ENCODE data around the gene SMTN.
"Not testable (repeated sequence)": the region's sequence is repeated elsewhere in the genome, so short reads cannot be mapped to it uniquely, and the experiment has no call there.

SMTN gene

GRCh38 chr22:31069691-31070314 is 11.3 kb upstream of the SMTN start:
- intact Hi-C loops (cut with DNase I); DNase-seq: not testable (repeated sequence)

- DNase-seq; intact Hi-C loops (cut with DNase I): not testable (repeated sequence)
These were observed 8.0 kb upstream of the SMTN start for GRCh38 chr22:31073125-31073524.

DNA sequence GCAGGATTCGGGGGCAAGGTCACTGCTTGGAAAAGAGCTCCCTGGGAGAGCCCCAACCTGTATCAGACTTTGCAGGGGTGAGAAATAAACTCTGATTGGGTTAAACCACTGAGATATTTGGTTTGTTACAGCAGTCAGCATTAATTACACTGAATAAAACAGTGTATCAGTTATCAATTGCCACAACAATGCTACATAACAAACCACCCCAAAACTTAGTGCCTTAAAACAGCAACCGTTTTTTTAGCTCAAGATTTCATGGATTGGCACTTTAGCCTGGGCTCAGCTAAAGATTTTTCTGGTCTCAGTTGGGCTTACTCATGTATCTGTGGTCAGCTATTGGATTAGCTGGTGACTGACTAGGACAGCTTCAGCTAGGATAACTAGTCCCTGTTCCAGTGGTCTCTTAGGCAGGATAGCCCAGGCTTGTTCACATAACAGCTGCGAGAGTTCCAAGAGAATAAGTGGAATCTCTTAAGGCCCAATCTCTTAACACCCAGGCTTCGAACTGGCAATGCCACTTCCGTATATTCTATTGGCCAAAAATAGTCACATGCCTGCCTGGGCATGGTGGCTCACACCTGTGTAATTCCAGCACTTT is 7.5 kb upstream of the SMTN start:
- DNase-seq; intact Hi-C loops (cut with DNase I): not testable (repeated sequence)

GRCh38 chr22:31075961-31076360 is 5.2 kb upstream of the SMTN start:
- intact Hi-C loops (cut with DNase I), result no loop called here
- peak in 1 of 10 donors; percentile 36 for DNase-seq

- intact Hi-C loops (cut with DNase I), result no loop called here
- DNase-seq, result peak in 1 of 10 donors; percentile 62
These were observed 3.4 kb upstream of the SMTN start for GRCh38 chr22:31077681-31078080.

DNA sequence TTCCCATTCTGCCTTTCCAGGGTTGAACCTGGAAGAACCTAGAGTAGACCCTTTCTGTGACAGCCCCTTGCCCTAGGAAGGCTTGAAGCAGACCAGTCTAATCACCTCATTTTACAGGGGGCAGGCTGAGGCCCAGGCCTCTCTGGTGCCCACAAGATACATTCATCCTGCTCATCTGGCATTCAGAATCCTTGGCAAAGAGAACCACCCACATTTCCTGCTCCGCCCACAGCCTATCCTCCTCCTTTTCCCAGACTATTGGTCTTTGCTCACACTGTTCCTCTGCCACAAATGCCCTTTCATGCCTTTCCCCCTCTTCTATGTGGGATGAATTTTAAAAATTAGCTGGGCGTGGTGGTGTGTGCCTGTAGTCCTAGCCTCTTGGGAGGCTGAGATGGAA is 2.7 kb upstream of the SMTN start:
- DNase-seq; intact Hi-C loops (cut with DNase I): not testable (repeated sequence)

GRCh38 chr22:31079095-31079642 is 1.9 kb upstream of the SMTN start:
- peak in 1 of 10 donors; percentile 26 for DNase-seq
- intact Hi-C loops (cut with DNase I), result no loop called here

GRCh38 chr22:31080164-31080847 is 812 bp upstream of the SMTN start:
- intact Hi-C loops (cut with DNase I), result loop anchor here (10.0 kb wide), 1 partner anchor 154 kb away; no protein-coding TSS in a partner anchor

GRCh38 chr22:31081963-31082605 is 966 bp downstream of the SMTN start:
- intact Hi-C loops (cut with DNase I), result loop anchor here (10.0 kb wide), 1 partner anchor 153 kb away; no protein-coding TSS in a partner anchor
- DNase-seq, result peak in 1 of 10 donors; percentile 34

More at GRCh38 chr22:31080164-31080847, 812 bp upstream of the SMTN start:
- DNase-seq, result peak in 1 of 10 donors; percentile 36

DNA sequence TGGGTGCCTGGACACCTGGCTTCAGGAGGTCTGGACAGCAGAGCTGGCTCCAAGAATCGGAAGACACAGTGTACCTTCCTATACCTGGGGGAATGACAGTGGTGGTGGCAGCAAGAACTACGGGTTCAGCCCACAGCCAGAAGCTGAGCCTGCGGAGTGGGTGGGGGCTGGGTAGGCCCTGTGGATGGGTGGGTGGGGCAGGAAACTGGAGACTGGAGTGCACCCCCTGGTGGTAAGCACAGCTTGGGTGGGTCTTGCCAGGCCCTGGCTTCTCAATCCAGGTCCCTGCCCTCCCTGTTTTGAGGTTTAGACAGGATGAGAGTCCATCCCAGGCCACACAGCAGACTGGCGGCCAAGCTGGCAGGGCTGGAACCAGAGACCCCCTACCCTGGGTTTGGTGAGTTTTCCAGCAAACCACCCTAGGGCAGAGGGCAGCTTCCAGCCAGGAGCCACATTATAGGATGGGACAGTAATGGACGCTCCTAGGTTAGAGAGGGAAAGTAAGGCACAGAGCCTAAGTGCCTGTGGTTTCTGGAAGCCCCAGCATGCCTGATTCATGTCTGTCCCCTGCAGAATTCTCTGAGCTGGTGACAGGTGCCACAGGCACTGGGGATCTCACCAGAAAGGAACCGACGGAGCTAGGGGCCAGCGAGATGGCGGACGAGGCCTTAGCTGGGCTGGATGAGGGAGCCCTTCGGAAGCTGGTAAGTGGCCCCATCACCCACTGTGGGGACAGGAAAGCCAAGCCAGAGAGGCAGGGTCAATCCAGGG is 1.7 kb downstream of the SMTN start:
- intact Hi-C loops (cut with DNase I), result loop anchor here (10.0 kb wide), 1 partner anchor 152 kb away; no protein-coding TSS in a partner anchor
- peak in 1 of 10 donors; percentile 67 for DNase-seq

- intact Hi-C loops (cut with DNase I), result loop anchor here (10.0 kb wide), 1 partner anchor 151 kb away; no protein-coding TSS in a partner anchor
- DNase-seq, result peak in 1 of 10 donors; percentile 75
These were observed 2.3 kb downstream of the SMTN start for GRCh38 chr22:31083377-31083768.

DNA sequence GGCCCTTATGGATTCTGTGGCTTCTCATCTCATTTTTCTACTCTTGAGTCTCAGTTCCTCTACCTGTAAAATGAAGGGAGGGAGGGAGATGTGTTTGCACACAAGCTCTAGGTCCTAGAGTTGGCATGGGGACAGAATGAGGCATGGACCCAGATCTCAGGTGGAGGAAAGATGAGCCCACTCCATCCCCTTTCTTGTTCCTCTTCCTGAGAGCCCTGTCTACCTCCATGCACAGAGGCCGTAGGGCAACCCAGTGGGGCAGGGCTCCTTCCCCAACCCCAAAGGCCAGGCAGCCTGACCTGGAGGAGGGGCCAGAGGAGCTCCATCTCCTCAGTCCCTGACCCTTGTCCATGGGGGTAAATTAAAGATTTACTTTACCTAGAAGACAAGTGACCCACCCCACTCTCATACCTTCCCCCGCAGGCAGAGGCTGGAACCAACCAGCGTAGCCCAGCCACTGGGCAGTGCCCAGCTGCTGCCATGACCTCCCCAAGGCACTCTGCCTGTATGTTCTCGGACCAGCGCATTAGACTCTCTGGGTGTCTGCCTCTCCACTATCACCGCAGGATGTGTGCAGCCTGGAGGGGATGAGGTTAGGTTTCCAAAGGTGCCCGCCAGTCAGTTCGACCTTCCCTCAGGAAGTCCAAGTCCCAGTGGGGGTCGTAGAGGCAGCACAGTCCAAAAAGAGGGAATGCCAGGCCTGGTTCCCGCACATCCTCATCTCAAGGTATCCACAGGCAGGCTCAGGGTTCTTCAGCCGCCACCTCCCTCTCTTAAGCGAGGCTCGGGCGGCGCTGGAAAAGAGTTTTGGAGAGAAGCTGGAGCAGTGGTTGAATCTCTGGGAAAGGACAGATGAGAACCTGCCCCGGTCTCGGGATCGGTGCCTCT is 3.0 kb downstream of the SMTN start:
- no peak for DNase-seq

GRCh38 chr22:31084811-31085492 is 3.8 kb downstream of the SMTN start:
- intact Hi-C loops (cut with DNase I), result loop anchor here (2.0 to 10.0 kb wide), 3 partner anchors 116 to 150 kb away; partner anchors contain the start of genes MORC2 and TUG1
- DNase-seq, result peak; percentile 71 to 98 (median 84)

More for the DNA sequence above, 3.0 kb downstream of the SMTN start:
- intact Hi-C loops (cut with DNase I), result loop anchor here (2.0 to 10.0 kb wide), 3 partner anchors 115 to 151 kb away; partner anchors contain the start of genes MORC2 and TUG1

DNA sequence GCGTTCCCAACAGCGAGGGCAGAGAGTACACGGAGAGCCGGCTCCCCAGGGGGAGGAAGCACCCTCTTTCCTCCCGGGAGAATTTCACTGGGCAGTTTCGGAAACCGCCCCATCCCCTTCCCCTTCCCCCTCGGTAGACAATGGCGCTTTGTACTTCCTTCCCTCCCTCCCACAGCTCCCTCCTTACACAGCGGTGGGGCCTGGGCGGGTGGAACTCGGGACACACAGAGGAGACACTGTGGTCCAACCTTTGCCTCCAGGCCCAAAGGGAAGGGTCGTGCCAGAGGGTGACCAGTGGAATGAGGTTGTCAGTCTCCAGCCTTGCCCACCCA is 4.3 kb downstream of the SMTN start:
- DNase-seq, result peak in 8 of 10 donors; percentile 58 to 95 (median 76)
- intact Hi-C loops (cut with DNase I), result loop anchor here (2.0 to 10.0 kb wide), 3 partner anchors 117 to 149 kb away; partner anchors contain the start of genes MORC2 and TUG1

DNA sequence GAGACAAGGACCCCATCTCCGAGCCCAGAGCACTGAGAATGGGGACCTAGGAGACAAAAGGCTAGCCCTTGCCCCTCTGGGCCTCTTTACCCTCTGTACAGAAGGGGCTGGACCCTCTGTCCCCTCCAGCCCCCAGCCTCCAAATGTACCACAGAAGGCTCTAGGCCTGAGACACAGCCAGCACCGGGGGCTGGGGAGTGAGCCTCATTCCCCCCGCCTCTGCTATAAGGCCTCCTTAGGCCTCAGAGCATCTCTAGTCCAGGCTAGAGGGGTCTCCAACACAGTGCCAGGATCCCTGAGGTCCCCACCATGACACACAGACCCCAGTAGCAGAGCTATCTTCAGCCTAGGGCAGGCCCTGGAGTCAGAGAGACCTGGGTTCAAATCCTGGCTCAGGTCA is 4.8 kb downstream of the SMTN start:
- intact Hi-C loops (cut with DNase I), result loop anchor here (2.0 to 10.0 kb wide), 3 partner anchors 117 to 149 kb away; partner anchors contain the start of genes MORC2 and TUG1
- DNase-seq, result peak in 2 of 10 donors; percentile 52 to 54

- intact Hi-C loops (cut with DNase I), result loop anchor here (10.0 kb wide), 1 partner anchor 148 kb away; no protein-coding TSS in a partner anchor
- peak in 1 of 10 donors; percentile 77 for DNase-seq
These were observed 5.7 kb downstream of the SMTN start for GRCh38 chr22:31086703-31087330.

DNA sequence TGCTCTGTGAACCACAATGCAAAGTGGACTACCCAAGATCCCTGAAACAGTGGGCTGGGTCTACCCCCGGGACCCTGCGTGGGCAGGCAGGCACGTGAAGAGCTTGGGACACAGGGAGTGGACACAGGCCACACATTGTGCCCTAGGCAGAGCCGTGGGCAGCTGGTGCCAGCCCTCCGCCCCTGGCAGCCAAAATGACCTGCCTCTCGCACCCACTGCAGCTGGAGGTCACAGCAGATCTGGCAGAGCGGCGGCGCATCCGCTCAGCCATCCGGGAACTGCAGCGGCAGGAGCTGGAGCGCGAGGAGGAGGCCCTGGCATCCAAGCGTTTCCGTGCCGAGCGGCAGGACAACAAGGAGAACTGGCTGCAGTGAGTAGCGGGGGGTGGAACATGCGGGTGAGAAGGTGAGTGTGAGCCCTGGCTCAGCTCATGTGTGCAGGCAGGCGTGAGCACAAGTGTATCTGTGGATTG is 6.7 kb downstream of the SMTN start:
- DNase-seq, result peak in 1 of 10 donors; percentile 81
- intact Hi-C loops (cut with DNase I), result loop anchor here (2.0 to 10.0 kb wide), 2 partner anchors 61 to 147 kb away; no protein-coding TSS in a partner anchor

Data from posterior cingulate gyrus (tissue), 11 donors.